HepG2 (cell line): ENCODE measurements around the gene SLC15A3. TPM values are rescaled to one million over a fixed set of nuclear protein-coding genes. Genes with fewer than 3 reads are reported as not detected.

Experiments
- ATAC-seq: fragments of 200-7000 bp; cut with Tn5 transposase; 3 replicates; pipeline ENCODE4 v1.9.1; 2020; ENCODE audit warnings: mild to moderate bottlenecking, moderate library complexity
- BruUV-seq: library from RNA; stranded (reverse); fragments of 400-500 nt; replicated peaks from 2 replicates; lab custom pipeline; 2021; lab: Mats Ljungman, UMichigan
- CTCF ChIA-PET: fragments of 300-600 bp; formaldehyde crosslinking; extraction: SDS; loops from one replicate; lab custom pipeline; 2021; ENCODE audit warnings: low total read pairs, inconsistent platforms, low intra/inter-chr PET ratio; lab: Yijun Ruan, JAX
- POLR2A ChIA-PET: fragments of 350-600 bp; sonication (Branson Sonifier 250); formaldehyde crosslinking; loops from one replicate; lab custom pipeline; 2020; ENCODE audit warnings: antibody characterized with exemption, inconsistent platforms; lab: Yijun Ruan, JAX
- DNase-seq: peaks from one replicate; pipeline ENCODE4 v3.0.0-alpha.2; 2015; ENCODE audit warnings: low spot score
- FAIRE-seq: peaks from 3 replicates; lab custom pipeline; 2011; peaks lifted over from hg19 to GRCh38; lab: Jason Lieb, UNC
- H2AFZ ChIP-seq: one replicate; pipeline ENCODE4 v1.6.1; 2011; ENCODE audit warnings: low read length, inconsistent platforms
- H3K27ac ChIP-seq: fragments of 300-600 bp; 3 replicates; pipeline ENCODE4 v1.8.0; 2011; ENCODE audit warnings: mixed run types, mild to moderate bottlenecking, mixed read lengths, low read length, inconsistent platforms; ENCODE audit not compliant: insufficient read depth; ENCODE audit errors: extremely low read length
- H3K27me3 ChIP-seq, 2 experiments: fragments of 200-600 bp in 1 of 2; 2 replicates in 1 of 2; 3 replicates in 1 of 2; pipeline versions ENCODE4 v1.6.0 to v1.8.0; 2011; ENCODE audit warnings: low read length in 2 of 2, mild to moderate bottlenecking in 2 of 2, moderate library complexity in 2 of 2, inconsistent platforms in 1 of 2; ENCODE audit not compliant: insufficient read depth in 2 of 2, control insufficient read depth in 1 of 2
- H3K36me3 ChIP-seq, 2 experiments: fragments of 200-600 bp in 1 of 2; replicated peaks in 1 of 2; 2 replicates in 1 of 2; 3 replicates in 1 of 2; pipeline versions ENCODE4 v1.5.1 to v1.8.0; 2011; ENCODE audit warnings: low read length in 2 of 2, inconsistent platforms in 1 of 2; ENCODE audit not compliant: insufficient read depth in 2 of 2, control insufficient read depth in 1 of 2
- H3K4me1 ChIP-seq: 2 replicates; pipeline ENCODE4 v1.5.1; 2012; ENCODE audit warnings: low read length, inconsistent platforms; ENCODE audit not compliant: insufficient read depth
- H3K4me2 ChIP-seq: 2 replicates; pipeline ENCODE4 v1.6.0; 2011; ENCODE audit warnings: low read depth, low read length, inconsistent platforms
- H3K4me3 ChIP-seq, 3 experiments: fragments of 200-600 bp in 1 of 3; sonication (generic), shearing (Covaris generic) in 1 of 3; replicated peaks in 1 of 3; 2 replicates each; pipeline ENCODE4 v1.5.1; 2011 to 2016; ENCODE audit warnings: low read length in 3 of 3, inconsistent platforms in 2 of 3, low read depth in 2 of 3, mild to moderate bottlenecking in 2 of 3, control low read depth in 1 of 3, mixed read lengths in 1 of 3; ENCODE audit not compliant: insufficient read depth in 1 of 3
- H3K79me2 ChIP-seq: one replicate; pipeline ENCODE4 v1.6.1; 2011; ENCODE audit warnings: low read length, inconsistent platforms; ENCODE audit not compliant: insufficient read depth
- H3K9ac ChIP-seq: 2 replicates; pipeline ENCODE4 v1.6.0; 2011; ENCODE audit warnings: mild to moderate bottlenecking, low read depth, low read length, inconsistent platforms; ENCODE audit not compliant: insufficient read depth
- H3K9me3 ChIP-seq: 2 replicates; pipeline ENCODE4 v1.5.1; 2012; ENCODE audit warnings: mild to moderate bottlenecking, low read length
- H4K20me1 ChIP-seq: 2 replicates; pipeline ENCODE4 v1.6.0; 2011; ENCODE audit warnings: inconsistent platforms, mild to moderate bottlenecking, low read length, moderate library complexity; ENCODE audit not compliant: insufficient read depth
- DNMT3B ChIP-seq: conservative IDR thresholded peaks from 2 replicates; pipeline ENCODE4 v1.6.1; 2016; ENCODE audit warnings: missing biosample characterization, control low read depth
- GMEB1 ChIP-seq: sonication (generic); formaldehyde crosslinking; IDR thresholded peaks from 2 replicates; pipeline ENCODE4 v1.5.1; 2020; ENCODE audit warnings: missing genetic modification reagents, mild to moderate bottlenecking, borderline replicate concordance
- NONO ChIP-seq, 2 experiments: fragments of 450-650 bp in 1 of 2; sonication (generic) in 1 of 2; formaldehyde crosslinking in 1 of 2; IDR thresholded peaks in 1 of 2; conservative IDR thresholded peaks in 1 of 2; 2 replicates each; pipeline versions ENCODE4 v1.6.1 to v1.8.0; 2017 to 2022; ENCODE audit warnings: mild to moderate bottlenecking in 1 of 2, missing genetic modification reagents in 1 of 2, moderate library complexity in 1 of 2
- PITX1 ChIP-seq: sonication (generic); formaldehyde crosslinking; IDR thresholded peaks from 2 replicates; pipeline ENCODE4 v1.5.1; 2020; ENCODE audit warnings: mild to moderate bottlenecking, missing genetic modification reagents
- PLSCR1 ChIP-seq: sonication (generic); formaldehyde crosslinking; IDR thresholded peaks from 2 replicates; pipeline ENCODE4 v1.5.0; 2020; ENCODE audit warnings: missing genetic modification reagents, mild to moderate bottlenecking, borderline replicate concordance
- POLR2AphosphoS5 ChIP-seq: IDR thresholded peaks from 2 replicates; pipeline ENCODE4 v1.6.1; 2012; ENCODE audit warnings: low read depth, low read length
- RBAK ChIP-seq: sonication (generic); formaldehyde crosslinking; IDR thresholded peaks from 2 replicates; pipeline ENCODE4 v1.5.1; 2020; ENCODE audit warnings: mild to moderate bottlenecking, missing genetic modification reagents
- SRY ChIP-seq: sonication (generic); formaldehyde crosslinking; IDR thresholded peaks from 2 replicates; pipeline ENCODE4 v1.8.0; 2022; ENCODE audit warnings: mild to moderate bottlenecking, missing genetic modification reagents
- STAT5B ChIP-seq: sonication (generic); formaldehyde crosslinking; IDR thresholded peaks from 2 replicates; pipeline ENCODE4 v1.4.0; 2020; ENCODE audit warnings: missing genetic modification reagents
- TMF1 ChIP-seq: sonication (generic); formaldehyde crosslinking; IDR thresholded peaks from 2 replicates; pipeline ENCODE4 v1.8.1; 2022; ENCODE audit warnings: low read depth, missing genetic modification reagents
- TOE1 ChIP-seq: sonication (generic); formaldehyde crosslinking; IDR thresholded peaks from 2 replicates; pipeline ENCODE4 v1.4.0; 2020; ENCODE audit warnings: mild to moderate bottlenecking, missing genetic modification reagents
- ZC3H13 ChIP-seq: sonication (generic); formaldehyde crosslinking; IDR thresholded peaks from 2 replicates; pipeline ENCODE4 v1.8.1; 2023; ENCODE audit warnings: mild to moderate bottlenecking, missing genetic modification reagents, moderate library complexity
- ZNF644 ChIP-seq: IDR thresholded peaks from 2 replicates; pipeline ENCODE4 v1.6.1; 2016; ENCODE audit warnings: low read depth
- WGBS: methylation state at CpG from one replicate; pipeline ENCODE4 v1.1.6; 2017; ENCODE audit warnings: low lambda C conversion rate; 5-methylcytosine and 5-hydroxymethylcytosine counted together
- in situ Hi-C: cut with HindIII; loops from 2 replicates; pipeline ENCODE4 v1.10.0; 2017; ENCODE audit warnings: low pct_unique_long_range_greater_than_20kb; ENCODE audit not compliant: extremely low pct_ligation_motif_present
- intact Hi-C: fragments of 100-400 bp; cut with micrococcal nuclease; formaldehyde crosslinking; loops from one replicate; pipeline ENCODE4 v1.10.0; 2022; ENCODE audit not compliant: unreplicated experiment
- polyA plus RNA-seq, 8 experiments: library from polyadenylated mRNA; depleted of rRNA in 3 of 8; stranded (reverse) in 7 of 8; unstranded in 1 of 8; fragments of >200 nt; fragmentation: Illumina TruSeq in 4 of 8; extraction: Trizol in 4 of 8; gene quantifications; 2 replicates each; pipeline versions ENCODE4 v1.2.1 to v1.2.3, GENCODE V29; 2011 to 2016; ENCODE audit warnings: low read depth in 4 of 8, missing spikeins in 1 of 8, mixed read lengths in 1 of 8; ENCODE audit not compliant: insufficient read depth in 1 of 8
- total RNA-seq, 5 experiments: library from RNA; depleted of rRNA; stranded (reverse); fragments of >200 nt; fragmentation: Illumina TruSeq; extraction: Trizol; gene quantifications; 2 replicates each; pipeline ENCODE4 v1.2.3, GENCODE V29; 2016; ENCODE audit warnings: low read depth in 1 of 5

SLC15A3 gene
- total and polyA plus RNA-seq, 2 of the 13 experiments (the other 11 are each of a cell fraction or from before 2014, with no cell fraction given) = 0.45 to 0.77 TPM

- H3K9ac ChIP-seq = no peak overlapping the region
- ATAC-seq = no peak; the same call in 1 of the 3 replicates
- intact Hi-C loops = no loop called here
- TF ChIP-seq STAT5B (CRISPR knock-in tag) (no peak), TOE1 (CRISPR knock-in tag) (no peak), RBAK (CRISPR knock-in tag) (no peak), NONO (IDR thresholded peaks at IDR 0.05) (no peak), NONO (CRISPR knock-in tag; conservative IDR thresholded peaks at IDR 0.05) (no peak), GMEB1 (no peak), PITX1 (CRISPR knock-in tag) (no peak), SRY (CRISPR knock-in tag) (no peak), TMF1 (no peak), DNMT3B (CRISPR knock-in tag) (no peak), ZC3H13 (CRISPR knock-in tag) (no peak), POLR2AphosphoS5 (no peak), PLSCR1 (no peak), ZNF644 (CRISPR knock-in tag) (no peak)
- no peak for DNase-seq
- H3K27ac ChIP-seq = no peak overlapping the region
- no peak overlapping the region for H2AFZ ChIP-seq
- no peak overlapping the region for H3K4me3 ChIP-seq
- H3K4me2 ChIP-seq = no peak overlapping the region
- ChIA-PET POLR2A (no interaction called here), CTCF (no interaction called here)
- in situ Hi-C loops = no loop called here
- no peaks in the 10 kb centered on the region for H4K20me1 ChIP-seq
- H3K4me1 ChIP-seq = no peaks in the 10 kb centered on the region
- no peak for FAIRE-seq
- H3K36me3 ChIP-seq = no peaks in the 10 kb centered on the region
- BruUV-seq = no TSS peak
- H3K9me3 ChIP-seq = no peaks in the 10 kb centered on the region
- WGBS = 34% methylated on average over 6 of the region's 6 CpGs
- peaks cover 0 to 11% of the 10 kb centered on the region in 2 experiments; a peak in 2 of 5 replicates for H3K27me3 ChIP-seq
- H3K79me2 ChIP-seq = no peaks in the 10 kb centered on the region
These were observed 1.8 kb upstream of the SLC15A3 start for GRCh38 chr11:60953781-60954180.
